ENCODE measurements around the gene YPEL1.
"Not testable (repeated sequence)": the region's sequence is repeated elsewhere in the genome, so short reads cannot be mapped to it uniquely, and the experiment has no call there.

The YPEL1 gene

GRCh38 chr22:21697880-21698279 lies 37.7 kb downstream of the YPEL1 start:
- DNase-seq = no peak

GRCh38 chr22:21697021-21697771 lies 38.4 kb downstream of the YPEL1 start:
- no peak for DNase-seq

GRCh38 chr22:21696115-21696514 lies 39.5 kb downstream of the YPEL1 start:
- no peak for DNase-seq

- no peak for DNase-seq
Observed at GRCh38 chr22:21695430-21696085, 40.0 kb downstream of the YPEL1 start.

GRCh38 chr22:21694795-21695429 lies 40.7 kb downstream of the YPEL1 start:
- DNase-seq = no peak

GRCh38 chr22:21694394-21694793 lies 41.2 kb downstream of the YPEL1 start:
- no peak for DNase-seq

GRCh38 chr22:21693999-21694341 lies 41.6 kb downstream of the YPEL1 start:
- DNase-seq = no peak

GRCh38 chr22:21693333-21693998 lies 42.1 kb downstream of the YPEL1 start:
- no peak for DNase-seq

- DNase-seq = not testable (repeated sequence)
Observed at GRCh38 chr22:21692856-21693255, 42.7 kb downstream of the YPEL1 start.

GRCh38 chr22:21691816-21692215 lies 43.8 kb downstream of the YPEL1 start:
- DNase-seq = no peak

GRCh38 chr22:21690401-21690801 lies 45.2 kb downstream of the YPEL1 start:
- DNase-seq = no peak

- no peak for DNase-seq
Observed at GRCh38 chr22:21688706-21689381, 46.8 kb downstream of the YPEL1 start.

GRCh38 chr22:21688341-21688705 lies 47.3 kb downstream of the YPEL1 start:
- no peak for DNase-seq

- DNase-seq = no peak
Observed at GRCh38 chr22:21687685-21688259, 47.8 kb downstream of the YPEL1 start.

- DNase-seq = no peak
Observed at GRCh38 chr22:21686634-21687393, 48.8 kb downstream of the YPEL1 start.

- DNase-seq = no peak
Observed at GRCh38 chr22:21686193-21686608, 49.4 kb downstream of the YPEL1 start.

- DNase-seq = no peak
Observed at GRCh38 chr22:21685164-21685513, 50.5 kb downstream of the YPEL1 start.

- DNase-seq = no peak
Observed at GRCh38 chr22:21684492-21685163, 51.0 kb downstream of the YPEL1 start.

- DNase-seq = no peak
Observed at GRCh38 chr22:21683401-21683811, 52.2 kb downstream of the YPEL1 start.

- DNase-seq = no peak
Observed at GRCh38 chr22:21682385-21683175, 53.0 kb downstream of the YPEL1 start.
